ENCODE results near the gene STRN4.

The STRN4 gene

DNA sequence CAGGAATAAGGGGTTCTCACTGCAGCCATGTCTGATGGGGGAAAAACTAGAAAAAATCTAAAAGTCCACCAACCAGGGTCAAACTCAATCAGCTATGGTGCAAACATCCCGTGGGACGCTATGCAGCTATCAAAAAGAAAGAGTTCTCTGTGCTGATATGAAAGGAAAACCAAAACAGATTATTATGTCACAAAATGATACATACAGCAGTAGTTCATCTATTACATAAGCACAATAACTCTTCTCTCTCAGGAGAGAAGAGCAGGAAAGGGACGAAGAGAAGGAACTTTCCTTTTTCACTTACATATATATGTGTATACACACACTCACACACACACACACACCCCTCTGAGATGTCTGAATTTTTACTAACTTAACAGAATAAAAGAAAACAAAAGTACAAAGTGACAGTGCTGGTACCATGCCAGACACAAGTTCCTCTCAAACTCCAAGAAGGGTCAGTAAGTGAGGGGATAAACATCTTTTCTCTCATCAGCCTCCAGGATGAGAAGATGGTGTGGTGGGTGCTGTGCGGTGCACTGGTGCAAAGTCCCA, 3.2 kb downstream of the STRN4 start:
- no peak for DNase-seq

DNA sequence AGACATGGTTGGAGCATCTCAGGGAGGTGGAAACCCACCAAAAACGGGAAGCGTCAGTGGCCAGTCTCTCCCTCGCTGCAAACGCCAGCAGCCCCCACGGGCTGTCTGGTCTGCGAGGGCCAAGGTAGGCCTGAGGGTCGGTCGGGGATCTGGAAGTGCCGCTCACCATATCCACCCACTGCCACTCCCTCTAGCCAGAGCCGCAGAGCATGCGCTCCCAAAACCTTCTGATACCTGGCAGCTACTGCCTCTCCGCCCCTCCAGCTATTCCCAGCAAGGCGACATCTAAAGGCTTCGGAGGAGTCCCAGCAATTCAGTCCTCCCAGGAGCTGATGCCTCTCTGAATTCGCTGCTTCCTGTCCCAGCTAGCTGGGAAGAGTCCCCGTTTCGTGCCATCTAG, 4.8 kb downstream of the STRN4 start:
- no peak for DNase-seq

DNA sequence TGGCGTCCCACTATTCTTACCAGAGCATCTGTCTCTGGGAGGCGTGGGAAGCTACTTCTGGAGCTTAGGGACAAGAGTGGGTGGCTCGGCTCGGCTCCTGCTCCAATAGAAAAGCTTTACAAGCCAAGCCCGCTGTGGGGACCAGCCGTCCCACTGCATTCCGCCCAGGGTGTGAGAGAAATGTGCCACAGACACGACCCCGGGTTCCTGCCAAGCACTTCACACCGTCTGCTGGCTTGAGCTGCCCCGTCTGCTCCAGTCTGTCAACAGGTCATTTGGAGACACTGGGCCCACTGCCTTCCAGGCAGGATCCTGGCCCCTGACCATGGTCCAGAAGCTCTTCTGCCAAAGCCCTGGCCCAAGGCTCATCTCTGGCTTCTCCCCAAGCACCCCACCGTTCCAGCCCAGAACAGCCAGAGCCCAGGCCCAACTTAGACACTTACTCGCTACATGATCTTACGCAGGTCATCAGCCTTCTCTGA, 6.9 kb downstream of the STRN4 start:
- DNase-seq = no peak

DNA sequence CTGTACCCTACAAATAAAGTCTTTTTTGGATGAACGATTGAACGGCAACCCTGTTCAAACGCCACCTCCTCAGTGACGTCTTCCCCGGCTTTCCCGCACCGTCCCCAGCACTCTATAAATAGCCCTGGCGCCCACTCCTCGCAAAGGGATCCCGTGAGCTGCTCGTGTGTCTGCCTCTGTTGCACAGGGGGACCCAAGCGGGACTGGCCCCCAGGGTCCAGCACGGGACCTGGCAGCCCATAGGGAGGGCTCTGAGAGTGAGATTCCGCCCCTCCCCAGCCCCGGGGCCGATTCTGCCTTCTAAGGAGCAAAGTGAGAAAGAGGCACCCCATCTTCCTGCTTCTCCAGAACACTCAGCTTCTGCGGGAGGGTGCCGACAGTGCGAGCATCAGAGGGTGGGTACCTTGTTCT, 8.5 kb downstream of the STRN4 start:
- no peak for DNase-seq

DNA sequence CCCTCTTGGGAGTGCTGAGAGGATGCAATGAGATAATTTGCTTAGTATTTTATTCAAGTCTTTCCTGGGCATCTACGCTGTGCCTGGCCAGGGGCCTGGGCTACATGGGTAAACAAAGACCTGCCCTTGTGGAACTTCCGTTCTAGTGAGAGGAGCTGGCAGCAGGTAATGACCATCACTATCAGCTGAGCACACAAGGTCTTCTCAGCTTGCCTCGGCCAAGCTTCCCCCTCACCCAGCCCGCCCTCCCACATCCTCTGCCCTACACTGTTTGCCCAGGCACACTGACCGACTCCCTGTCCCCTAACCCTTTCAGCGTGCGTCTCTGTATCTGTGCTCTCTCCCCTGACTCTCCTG, 9.0 kb downstream of the STRN4 start:
- no peak for DNase-seq

DNA sequence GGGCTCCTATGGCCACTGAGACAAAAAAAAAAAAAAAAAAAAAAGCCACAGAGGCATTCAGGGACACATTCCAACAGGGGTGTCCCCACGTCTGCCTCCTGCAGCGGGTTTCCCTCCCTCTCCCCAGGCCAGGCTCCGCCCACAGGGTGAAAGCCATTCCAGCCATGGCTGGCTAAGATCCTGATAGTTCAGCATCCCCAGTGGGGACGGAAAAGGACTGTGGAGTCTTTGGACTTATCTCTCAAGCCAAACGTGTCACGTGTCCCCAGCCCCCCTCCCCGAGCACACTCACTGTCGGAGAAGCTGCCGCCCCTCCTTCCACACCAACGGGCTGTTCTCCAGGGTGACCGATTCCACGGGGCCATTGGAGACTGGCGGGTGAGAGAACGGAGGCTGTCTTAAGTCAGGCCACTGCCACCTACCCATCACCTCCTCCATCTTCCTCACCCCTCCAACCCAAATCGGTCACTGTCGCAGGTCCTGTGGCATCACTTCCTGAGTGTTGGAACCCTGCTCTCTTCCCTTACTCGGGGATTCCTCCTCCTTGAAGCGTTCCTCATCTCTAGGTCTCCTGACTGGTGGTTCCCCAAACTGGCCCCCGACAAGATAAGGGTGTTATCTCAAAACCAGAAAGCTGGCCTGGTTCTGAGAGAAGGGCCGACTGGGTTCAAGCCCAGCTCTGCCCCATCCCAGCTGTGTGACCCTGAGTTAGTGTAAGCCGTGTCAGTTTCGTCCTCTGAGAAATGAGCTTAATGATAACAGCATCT, 9.5 kb downstream of the STRN4 start:
- no peak for DNase-seq

DNA sequence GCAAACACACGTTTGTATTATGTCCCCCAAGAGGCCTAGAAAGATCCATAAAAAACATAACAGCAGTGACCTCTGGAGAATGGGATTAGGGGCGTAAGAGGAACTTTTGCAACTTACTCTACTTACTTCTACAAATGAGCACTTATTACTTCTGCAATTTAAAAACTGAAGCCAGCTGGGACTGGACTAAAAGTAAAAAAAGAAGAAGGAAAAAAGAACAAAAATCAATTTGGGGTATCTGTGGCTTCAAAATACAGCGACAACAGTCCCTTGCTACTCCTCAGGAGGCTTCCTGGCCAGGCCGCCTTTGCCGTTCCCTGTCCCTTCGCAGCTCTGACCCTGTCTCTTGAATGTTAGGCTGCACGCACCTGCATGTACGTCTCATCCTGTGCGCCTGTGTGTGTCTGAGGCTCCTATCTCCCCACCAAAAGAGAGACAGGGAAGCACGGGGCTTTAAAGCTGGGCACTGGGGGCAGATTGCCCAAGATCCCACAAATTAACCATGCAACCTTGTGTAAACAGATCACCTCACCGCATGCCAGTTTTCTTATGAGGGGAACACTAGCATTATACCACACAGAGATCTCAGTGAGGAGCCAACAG, 12.5 kb downstream of the STRN4 start:
- DNase-seq = no peak

DNA sequence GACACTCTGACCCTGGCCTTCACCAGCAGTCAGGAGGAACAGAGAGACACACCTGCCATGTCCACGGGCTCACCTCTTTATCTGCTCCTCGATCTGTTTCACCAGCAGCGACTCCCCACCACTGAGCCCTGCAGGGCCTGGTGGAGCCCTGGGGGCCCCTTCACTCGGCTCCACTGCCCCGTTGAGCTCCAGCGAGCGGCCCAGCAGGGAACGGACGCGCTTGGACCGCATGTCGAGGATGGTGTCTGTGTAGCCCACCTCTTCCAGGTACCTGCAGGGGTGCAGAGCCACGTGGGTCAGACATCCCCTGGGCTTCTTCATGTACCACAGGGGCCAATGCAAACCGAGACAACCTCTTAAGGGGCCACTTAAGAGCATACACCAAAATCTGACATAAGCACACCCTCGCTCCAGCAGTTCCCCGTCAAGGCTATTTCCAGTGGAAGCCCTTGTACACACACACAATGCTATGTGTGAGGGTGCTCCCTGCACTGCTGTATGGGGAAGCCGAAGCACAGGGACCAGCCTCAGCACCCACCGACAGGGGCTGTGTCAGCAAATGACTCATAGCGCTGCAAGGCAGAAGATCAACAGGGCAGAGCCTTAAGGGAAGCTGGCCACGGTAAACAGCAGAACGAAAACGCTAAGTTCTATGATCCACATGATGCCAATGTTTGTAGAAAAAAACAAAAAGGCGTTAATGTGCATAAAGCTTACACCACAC, 13.1 kb downstream of the STRN4 start:
- DNase-seq = no peak

DNA sequence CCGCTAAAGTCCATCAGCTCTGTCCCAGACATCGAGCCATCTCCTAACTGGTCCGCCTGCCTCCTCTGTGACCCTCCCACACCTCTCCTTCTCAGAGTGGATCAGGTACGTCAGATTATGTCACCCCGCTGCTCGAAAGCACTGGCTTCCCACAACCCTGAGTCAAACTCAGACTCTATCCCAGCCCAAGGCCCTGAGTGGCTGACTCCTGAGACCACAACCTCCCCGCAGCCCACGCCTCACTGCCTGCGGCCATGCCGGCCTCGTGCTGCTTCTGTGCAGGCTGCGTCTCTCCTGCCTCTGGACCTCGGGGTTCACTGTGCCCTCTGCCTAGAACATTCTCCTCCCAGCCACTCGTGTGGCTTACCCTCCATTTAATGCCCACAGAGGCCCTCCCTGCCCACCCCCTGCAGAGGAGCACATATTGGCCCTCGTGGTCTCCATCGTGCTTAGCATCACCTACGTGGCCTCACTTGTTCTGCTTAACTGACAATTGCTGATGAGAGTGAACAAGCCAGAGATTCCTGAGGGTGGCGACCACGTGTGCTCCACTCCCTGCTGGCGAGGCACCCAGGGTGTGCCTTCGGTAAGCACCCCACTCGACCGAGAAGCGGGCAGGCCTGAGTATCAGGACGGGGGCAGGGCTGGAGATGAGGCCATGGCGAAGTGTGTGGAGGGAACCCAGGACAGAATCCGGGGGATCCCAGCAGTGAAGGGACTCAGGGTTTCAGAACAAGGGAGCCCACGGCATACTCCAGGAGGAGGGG, 13.9 kb downstream of the STRN4 start:
- no peak for DNase-seq

DNA sequence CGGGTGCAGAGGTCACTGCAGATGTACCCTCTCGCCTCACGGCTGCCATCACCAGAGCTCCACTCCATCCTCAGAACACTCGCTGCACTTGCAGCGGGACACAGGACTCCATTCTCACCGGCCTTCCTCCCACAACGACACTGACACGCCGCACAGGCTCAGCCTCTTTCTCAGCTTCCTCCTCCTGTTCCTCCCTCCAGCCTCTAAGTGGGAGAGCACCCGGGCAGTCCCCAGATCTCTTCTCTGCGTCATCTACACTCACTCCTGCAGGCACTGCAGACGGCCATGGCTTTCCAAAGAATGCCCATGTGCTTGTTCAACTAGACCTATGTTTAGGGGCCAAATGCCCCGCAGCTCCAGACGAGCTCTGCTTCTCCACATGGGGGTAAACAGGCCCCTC, 14.7 kb downstream of the STRN4 start:
- no peak for DNase-seq

DNA sequence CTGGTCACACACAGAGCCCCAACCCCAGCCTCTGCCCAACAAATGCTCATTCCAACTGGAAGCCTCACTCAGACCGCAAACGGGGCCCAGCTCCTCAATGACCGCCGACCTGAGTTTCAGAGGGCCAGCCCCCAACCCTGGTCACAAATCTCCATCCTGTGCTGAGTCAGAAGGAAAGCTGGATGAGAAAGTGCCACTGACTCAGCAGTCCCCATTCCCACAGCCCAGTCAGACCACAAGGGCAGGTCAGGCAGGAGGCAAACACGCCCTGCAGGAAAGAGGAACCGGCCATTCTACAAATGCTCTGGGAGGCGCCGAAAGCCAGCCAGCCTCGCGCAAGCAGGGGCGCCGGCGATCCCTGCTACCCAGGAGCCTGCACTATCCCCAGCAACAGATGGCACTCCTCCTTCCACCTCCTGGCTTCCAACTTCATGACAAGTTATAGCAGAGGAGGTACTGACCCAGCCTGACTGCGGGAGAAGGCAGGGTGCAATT, 15.2 kb downstream of the STRN4 start:
- DNase-seq = peak; percentile 70

DNA sequence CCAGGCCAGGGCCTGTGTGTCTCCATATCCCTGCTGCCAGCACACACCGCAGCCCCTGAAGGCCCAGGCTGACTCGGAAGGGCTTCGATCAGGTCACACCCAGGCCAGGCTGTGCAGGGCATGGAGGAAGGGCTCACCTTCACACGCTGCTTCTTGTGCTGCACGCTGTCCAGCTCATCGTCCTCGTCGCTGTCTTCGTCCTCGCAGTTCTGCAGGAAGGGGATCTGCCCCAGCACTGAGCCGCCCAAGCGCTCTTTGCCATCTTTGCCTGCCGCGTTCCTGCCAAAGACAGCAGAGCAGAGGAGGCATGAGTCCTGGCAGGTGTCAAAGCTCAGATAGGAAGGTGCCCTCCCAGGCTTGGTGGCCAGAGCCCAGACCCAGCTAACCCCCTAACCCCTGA, 15.7 kb downstream of the STRN4 start:
- no peak for DNase-seq

DNA sequence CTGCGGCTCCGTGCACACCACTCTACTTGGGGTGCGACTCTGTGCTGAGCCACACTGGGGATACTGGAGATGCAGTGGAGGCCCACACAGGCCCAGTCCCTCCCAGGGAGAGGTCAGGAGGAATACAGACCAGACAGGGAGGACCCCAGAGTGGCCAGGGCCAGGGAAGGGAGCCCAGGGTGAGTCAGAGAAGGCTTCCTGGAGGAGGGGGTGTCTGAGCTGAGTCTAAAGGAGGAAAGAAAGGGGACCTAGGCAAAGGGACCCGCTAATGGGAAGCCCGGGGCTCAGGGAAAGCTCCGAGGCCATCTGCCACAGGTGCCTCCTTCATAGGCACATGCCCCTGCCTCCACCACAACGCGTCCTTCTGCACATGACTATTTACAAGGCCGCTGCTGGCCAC, 16.1 kb downstream of the STRN4 start:
- DNase-seq = no peak

DNA sequence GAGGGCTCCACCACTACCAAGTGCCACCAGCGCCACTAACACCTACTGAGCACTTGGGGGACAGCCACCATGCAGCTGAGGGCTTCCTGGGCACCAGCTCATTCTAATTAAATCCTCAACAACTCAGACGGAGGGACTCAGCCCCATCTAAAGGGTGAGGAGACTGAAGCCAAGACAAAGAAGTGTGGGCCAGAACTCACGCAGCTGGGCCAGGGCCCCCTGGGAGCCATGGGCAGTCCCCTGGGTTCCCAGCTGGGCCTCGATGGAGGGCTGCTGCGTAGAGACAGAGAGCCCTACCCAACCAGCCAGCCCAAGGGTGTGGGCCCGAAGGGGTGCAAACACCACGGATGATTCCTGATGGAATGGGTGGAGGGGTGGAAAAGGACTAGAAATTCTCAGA, 16.6 kb downstream of the STRN4 start:
- no peak for DNase-seq

DNA sequence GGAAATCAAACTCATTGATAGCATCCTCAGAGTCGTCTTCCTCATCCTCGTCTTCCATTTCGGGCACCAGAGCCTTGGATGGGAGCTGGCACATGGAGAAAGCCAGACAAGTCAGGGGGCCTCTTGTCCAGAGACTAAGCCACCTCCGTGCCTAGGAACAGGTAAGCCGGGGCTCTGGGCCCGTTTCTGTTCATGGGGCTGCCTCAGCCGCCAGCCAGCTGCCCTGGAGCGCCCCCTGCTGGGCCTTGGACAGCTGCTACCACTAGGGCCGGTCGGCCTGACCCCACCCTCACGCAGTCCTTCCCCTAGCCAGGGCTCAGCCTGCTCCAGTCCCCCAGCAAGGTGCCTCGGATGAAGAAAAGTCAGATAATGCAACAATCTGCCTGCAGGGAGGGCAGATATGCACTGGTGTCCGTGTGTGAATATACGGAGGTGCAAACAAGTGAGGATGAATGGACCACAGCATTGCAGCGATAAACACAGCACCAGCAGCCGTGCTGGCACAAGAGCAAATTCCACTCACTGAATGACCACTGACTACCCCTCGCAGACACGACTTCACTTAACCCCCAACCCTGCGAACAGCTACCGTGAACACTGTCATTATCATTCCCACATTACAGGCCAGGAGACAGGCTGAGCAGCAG, 17.4 kb downstream of the STRN4 start:
- DNase-seq = peak; percentile 50

DNA sequence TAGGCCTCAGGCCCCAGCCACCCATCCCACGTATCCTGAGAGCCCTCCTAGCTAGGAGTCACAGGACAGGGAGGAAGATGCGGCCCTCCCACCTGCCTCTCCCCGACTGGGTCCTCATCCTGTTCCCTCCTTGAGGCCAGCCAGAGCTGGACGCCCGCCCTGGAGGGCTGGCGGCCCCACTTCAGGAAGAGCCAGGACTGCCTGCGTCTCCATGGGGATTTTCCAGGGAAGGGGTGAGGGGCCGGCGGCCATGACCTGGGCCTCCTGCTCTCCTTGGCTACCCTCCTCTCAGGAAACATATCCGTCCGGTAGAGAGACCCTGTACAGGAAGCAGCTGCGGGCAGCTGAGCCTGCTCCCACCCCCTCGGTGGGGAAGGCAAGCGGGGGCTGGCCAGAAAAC, 18.0 kb downstream of the STRN4 start:
- no peak for DNase-seq

DNA sequence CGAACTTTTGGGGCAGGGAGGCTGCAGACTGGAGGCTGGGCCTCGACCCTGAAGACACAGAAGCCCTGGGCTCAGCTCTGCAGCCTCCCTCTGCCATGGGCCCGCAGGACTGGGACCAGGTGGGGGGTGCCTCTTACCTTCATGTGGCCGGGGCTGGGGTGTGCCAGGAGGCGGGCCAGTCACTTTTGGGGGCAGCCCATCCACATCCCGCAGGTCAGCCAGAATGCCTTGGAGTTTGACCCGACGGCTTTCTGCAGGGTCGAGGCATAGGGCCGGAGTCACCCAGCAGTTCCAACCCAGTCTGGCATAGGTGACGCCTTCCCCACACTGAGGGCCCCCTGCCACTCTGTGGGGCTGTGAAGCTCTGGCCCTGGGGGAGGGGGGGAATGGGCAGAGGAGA, 18.5 kb downstream of the STRN4 start:
- no peak for DNase-seq

DNA sequence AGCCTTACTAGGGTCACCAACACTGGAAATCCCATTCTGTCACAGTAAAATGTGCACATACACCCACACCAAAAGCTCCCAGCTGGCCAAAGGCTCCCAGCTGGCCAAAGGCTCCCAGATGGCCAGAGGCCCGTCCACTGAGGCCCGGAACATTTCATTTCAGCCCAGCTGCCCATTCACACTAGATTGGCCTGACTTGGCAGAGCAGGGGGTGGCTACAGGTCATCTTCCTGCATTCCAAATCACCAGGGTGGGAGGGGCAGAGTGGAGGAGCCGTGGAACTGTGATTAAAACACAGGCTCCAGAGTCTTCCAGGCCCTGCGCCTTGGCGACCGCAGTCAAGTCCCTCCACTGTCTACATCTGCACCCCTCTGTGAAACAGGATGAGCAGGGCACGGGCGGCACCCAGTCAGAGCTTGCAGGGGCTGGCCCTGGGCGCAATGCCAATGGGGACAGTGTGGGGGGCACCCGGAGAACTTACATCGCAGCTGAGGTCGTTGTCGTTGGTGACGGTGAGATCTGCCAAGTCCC, 19.2 kb downstream of the STRN4 start:
- DNase-seq = no peak

DNA sequence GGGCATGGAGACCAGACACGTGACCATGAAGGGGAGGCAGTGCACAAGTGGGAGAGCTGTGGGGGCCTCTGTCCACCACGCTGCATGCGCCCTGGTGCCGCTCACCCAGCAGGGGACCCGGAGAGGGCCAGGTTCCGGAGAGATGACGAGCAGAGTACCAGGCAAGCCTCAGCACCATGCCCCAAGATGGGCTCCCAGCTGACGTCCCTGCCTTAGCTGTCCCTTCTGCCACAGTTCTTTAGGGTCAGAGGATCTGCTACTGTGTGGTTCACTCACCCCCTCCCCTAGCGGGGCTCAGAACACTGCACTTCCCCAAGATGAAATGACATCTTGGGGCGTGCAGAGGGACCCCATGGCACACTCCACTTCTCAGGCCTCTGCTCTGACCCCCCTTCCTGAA, 19.7 kb downstream of the STRN4 start:
- no peak for DNase-seq

DNA sequence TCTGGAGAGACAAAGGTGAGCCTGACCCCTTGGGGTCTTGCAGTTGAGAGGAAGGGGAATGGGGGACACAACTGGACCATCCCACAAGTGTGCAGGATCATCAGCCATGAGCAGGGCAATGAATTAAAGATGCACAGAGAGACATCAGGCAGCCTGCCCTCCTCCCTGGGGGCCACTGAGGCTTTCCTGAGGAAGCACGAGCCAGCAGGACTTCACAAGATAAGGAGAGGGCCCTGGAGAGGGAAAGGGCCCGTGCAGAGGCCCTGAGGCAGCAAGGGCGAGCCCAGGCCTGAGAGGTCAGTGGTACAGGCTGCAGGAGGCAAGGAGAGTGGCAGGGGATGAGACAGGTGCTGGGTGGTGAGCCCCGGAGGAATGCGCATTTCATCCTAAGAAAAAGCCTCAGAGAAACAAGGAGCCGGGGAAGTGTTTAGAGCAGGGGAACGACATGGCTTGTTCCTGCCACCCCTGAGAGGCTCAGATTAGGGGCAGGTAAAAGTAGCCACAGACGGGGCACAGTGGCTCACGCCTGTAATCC, 20.3 kb downstream of the STRN4 start:
- DNase-seq = no peak

DNA sequence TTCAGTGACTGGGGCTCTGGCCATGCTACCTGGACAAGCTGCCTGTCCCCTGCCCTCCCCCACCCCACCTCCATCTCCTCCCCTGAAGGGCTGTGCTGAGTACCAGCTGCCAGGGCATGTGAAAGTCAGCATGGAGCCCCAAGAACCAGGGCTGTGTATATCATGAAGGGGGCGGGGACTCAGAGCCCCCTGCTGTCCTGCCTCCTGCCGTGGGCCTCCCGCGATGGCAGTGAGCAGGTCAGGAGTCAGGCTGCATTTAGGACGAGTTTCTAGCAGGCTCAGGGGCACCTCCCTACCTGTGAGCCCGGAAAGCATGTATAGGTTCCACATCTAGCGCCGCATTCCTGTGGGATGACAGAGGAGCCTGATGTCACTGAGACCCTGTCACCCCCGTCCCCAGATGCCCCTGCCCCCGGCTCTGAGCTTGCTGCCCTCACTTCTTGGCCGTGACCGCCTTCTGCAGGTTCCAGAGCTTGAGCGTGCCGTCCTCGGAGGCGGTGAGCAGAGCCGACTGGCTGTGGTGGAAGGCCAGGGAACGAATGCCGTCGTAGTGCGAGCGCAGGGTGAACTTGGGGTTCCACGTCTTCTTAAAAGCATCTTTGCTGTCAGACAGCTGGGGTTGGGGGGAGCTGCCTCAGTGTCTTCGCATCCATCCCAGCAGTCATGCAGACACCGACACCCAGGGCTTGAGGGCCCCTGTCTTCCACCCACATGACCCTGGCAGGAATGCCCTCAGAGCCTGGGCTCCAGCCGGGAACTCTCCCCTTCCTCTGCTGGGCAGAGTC, 21.0 kb downstream of the STRN4 start:
- no peak for DNase-seq

Measured in fibroblast of skin of scalp (primary cell).